ENCODE measurements around the gene SLC7A10.
"Not testable (repeated sequence)": the region's sequence is repeated elsewhere in the genome, so short reads cannot be mapped to it uniquely, and the experiment has no call there.

GRCh38 chr19:33166037-33166436, 59.6 kb downstream of the SLC7A10 start:
- not testable (repeated sequence) for TF ChIP-seq CTCF (IDR thresholded peaks at IDR 0.05 in 4 of 5, conservative IDR thresholded peaks at IDR 0.05 in 1 of 5); POLR2A (IDR thresholded peaks at IDR 0.05)
